ENCODE measurements around the gene HBZ.

DNA sequence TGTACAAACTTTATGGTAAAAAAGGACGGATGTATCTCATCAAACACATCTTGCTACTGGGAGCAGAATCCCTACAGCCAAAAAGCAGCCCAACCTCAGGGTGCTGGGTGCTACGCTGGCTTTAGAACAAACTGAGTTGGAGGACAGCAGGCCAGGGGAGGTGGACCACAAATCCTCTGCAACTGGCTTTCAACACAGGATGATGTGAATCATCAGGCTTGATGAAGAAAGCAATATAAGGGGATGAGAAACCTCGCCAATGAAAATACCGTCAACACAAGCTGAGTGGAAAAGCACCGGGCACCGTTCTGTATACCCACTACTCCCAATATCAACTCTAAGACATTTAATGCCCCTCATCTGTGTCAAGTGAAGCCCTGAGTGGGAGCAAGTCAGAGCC is 42.1 kb downstream of the HBZ start:
- TF ChIP-seq, protein P1, sequence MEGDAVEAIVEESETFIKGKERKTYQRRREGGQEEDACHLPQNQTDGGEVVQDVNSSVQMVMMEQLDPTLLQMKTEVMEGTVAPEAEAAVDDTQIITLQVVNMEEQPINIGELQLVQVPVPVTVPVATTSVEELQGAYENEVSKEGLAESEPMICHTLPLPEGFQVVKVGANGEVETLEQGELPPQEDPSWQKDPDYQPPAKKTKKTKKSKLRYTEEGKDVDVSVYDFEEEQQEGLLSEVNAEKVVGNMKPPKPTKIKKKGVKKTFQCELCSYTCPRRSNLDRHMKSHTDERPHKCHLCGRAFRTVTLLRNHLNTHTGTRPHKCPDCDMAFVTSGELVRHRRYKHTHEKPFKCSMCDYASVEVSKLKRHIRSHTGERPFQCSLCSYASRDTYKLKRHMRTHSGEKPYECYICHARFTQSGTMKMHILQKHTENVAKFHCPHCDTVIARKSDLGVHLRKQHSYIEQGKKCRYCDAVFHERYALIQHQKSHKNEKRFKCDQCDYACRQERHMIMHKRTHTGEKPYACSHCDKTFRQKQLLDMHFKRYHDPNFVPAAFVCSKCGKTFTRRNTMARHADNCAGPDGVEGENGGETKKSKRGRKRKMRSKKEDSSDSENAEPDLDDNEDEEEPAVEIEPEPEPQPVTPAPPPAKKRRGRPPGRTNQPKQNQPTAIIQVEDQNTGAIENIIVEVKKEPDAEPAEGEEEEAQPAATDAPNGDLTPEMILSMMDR (IDR thresholded peaks at IDR 0.05) = no peak
- no peak for TF ChIP-seq POLR2A (IDR thresholded peaks at IDR 0.05)

Measured in Peyer's patch (tissue), 4 donors.